GM08714 (cell line): Measurements from ENCODE around the gene AGAP3.

Experiments
- H3K4me3 ChIP-seq: fragments of 200-500 bp; sonication (Bioruptor generic); 2 replicates; pipeline ENCODE4 v1.5.1; 2014; ENCODE audit warnings: mild to moderate bottlenecking, low read length, inconsistent platforms
- ZNF274 ChIP-seq: IDR thresholded peaks from 2 replicates; pipeline ENCODE4 v1.6.1; 2012; ENCODE audit warnings: mild to moderate bottlenecking, low read depth, low read length

AGAP3 gene

GRCh38 chr7:151132461-151133205 is 46.4 kb downstream of the AGAP3 start:
- TF ChIP-seq ZNF274, result no peak

GRCh38 chr7:151133266-151133985 is 47.2 kb downstream of the AGAP3 start:
- no peak for TF ChIP-seq ZNF274
- no peak overlapping the region for H3K4me3 ChIP-seq

More at GRCh38 chr7:151132461-151133205, 46.4 kb downstream of the AGAP3 start:
- no peak overlapping the region for H3K4me3 ChIP-seq

- H3K4me3 ChIP-seq, result no peak overlapping the region
- no peak for TF ChIP-seq ZNF274
Measured at GRCh38 chr7:151133986-151134742, 47.9 kb downstream of the AGAP3 start.

GRCh38 chr7:151134743-151135524 is 48.7 kb downstream of the AGAP3 start:
- H3K4me3 ChIP-seq, result no peak overlapping the region
- TF ChIP-seq ZNF274, result no peak

GRCh38 chr7:151135525-151135845 is 49.2 kb downstream of the AGAP3 start:
- no peak for TF ChIP-seq ZNF274
- H3K4me3 ChIP-seq, result no peak overlapping the region

GRCh38 chr7:151135866-151136843 is 49.9 kb downstream of the AGAP3 start:
- no peak for TF ChIP-seq ZNF274
- no peak overlapping the region for H3K4me3 ChIP-seq

GRCh38 chr7:151137076-151137675 is 50.9 kb downstream of the AGAP3 start:
- no peak overlapping the region for H3K4me3 ChIP-seq
- no peak for TF ChIP-seq ZNF274

- no peak overlapping the region for H3K4me3 ChIP-seq
- no peak for TF ChIP-seq ZNF274
Measured at GRCh38 chr7:151137791-151138152, 51.5 kb downstream of the AGAP3 start.

- no peak overlapping the region for H3K4me3 ChIP-seq
- no peak for TF ChIP-seq ZNF274
Measured at GRCh38 chr7:151138153-151138851, 52.0 kb downstream of the AGAP3 start.

- no peak for TF ChIP-seq ZNF274
- H3K4me3 ChIP-seq, result no peak overlapping the region
Measured at GRCh38 chr7:151139071-151139790, 53.0 kb downstream of the AGAP3 start.

- H3K4me3 ChIP-seq, result no peak overlapping the region
- no peak for TF ChIP-seq ZNF274
Measured at GRCh38 chr7:151139791-151140190, 53.5 kb downstream of the AGAP3 start.
